Breast epithelium (tissue), 4 donors: ENCODE data around the gene THSD4. TPM values are rescaled to one million over a fixed set of nuclear protein-coding genes. Genes with fewer than 3 reads are reported as not detected.

ENCODE experiments used
- DNase-seq, 2 donors: peaks; one replicate each; pipeline ENCODE4 v3.0.0-alpha.2; 2019; ENCODE audit warnings: low spot score in 2 of 2
- H3K27ac ChIP-seq, 2 donors: fragments of 200-600 bp; sonication (generic) in 1 of 2; one replicate each; pipeline ENCODE4 v1.5.1; 2016 to 2019; ENCODE audit warnings: mild to moderate bottlenecking in 1 of 2
- H3K27me3 ChIP-seq, 2 donors: fragments of 200-600 bp; sonication (generic) in 1 of 2; one replicate each; pipeline versions ENCODE4 v1.5.1 to v1.6.0; 2017 to 2019; ENCODE audit warnings: control low read depth in 1 of 2, mild to moderate bottlenecking in 1 of 2
- H3K36me3 ChIP-seq: fragments of 200-600 bp; one replicate; pipeline ENCODE4 v1.5.1; 2019
- H3K4me1 ChIP-seq, 2 donors: fragments of 200-600 bp; sonication (generic); one replicate each; pipeline ENCODE4 v1.5.1; 2016 to 2019; ENCODE audit warnings: control low read depth in 1 of 2
- H3K4me3 ChIP-seq, 3 donors: fragments of 200-600 bp; sonication (generic); 1 replicate in 2 of 3; 2 replicates in 1 of 3; pipeline ENCODE4 v1.5.1; 2016 to 2019; ENCODE audit warnings: mild to moderate bottlenecking in 3 of 3, moderate library complexity in 2 of 3
- H3K9me3 ChIP-seq, 2 donors: fragments of 200-600 bp; sonication (generic) in 1 of 2; one replicate each; pipeline ENCODE4 v1.5.1; 2016 to 2019; ENCODE audit warnings: control low read depth in 1 of 2
- CTCF ChIP-seq, 3 donors: fragments of 450-650 bp; IDR thresholded peaks; one replicate each; pipeline ENCODE4 v1.5.1; 2016 to 2017; ENCODE audit warnings: antibody characterized with exemption in 3 of 3, mild to moderate bottlenecking in 3 of 3, moderate library complexity in 3 of 3
- POLR2A ChIP-seq: fragments of 450-650 bp; IDR thresholded peaks from one replicate; pipeline ENCODE4 v1.6.1; 2016; ENCODE audit warnings: antibody characterized with exemption, mild to moderate bottlenecking, moderate library complexity
- POLR2AphosphoS5 ChIP-seq, 3 donors: sonication (generic); formaldehyde crosslinking; IDR thresholded peaks; one replicate each; pipeline ENCODE4 v1.6.1; 2017; ENCODE audit warnings: antibody characterized with exemption in 3 of 3
- intact Hi-C: fragments of 100-400 bp; cut with DNase I; formaldehyde crosslinking; loops from one replicate; pipeline ENCODE4 v1.15.1; 2023; ENCODE audit warnings: low total_unique reads
- total RNA-seq, 3 donors: library from RNA; depleted of rRNA; stranded (reverse); fragments of >200 nt; gene quantifications; one replicate each; pipeline ENCODE4 v1.1.0, GENCODE V29; 2016

THSD4 gene
- total RNA-seq, 3 donors from 2014 or later, result 0.64 to 58.7 (median 41.3) TPM

GRCh38 chr15:71223516-71223915, 108.2 kb downstream of the THSD4 start:
- intact Hi-C loops, result no loop called here
- no peak overlapping the region for H3K27ac ChIP-seq
- DNase-seq, result no peak
- no peaks in the 10 kb centered on the region for H3K9me3 ChIP-seq
- no peaks in the 10 kb centered on the region for H3K27me3 ChIP-seq
- TF ChIP-seq CTCF (IDR thresholded peaks at IDR 0.05), result no peak
- no peak for TF ChIP-seq POLR2A
- TF ChIP-seq POLR2AphosphoS5 (IDR thresholded peaks at IDR 0.05), result no peak
- H3K4me1 ChIP-seq, result no peaks in the 10 kb centered on the region
- no peak overlapping the region for H3K4me3 ChIP-seq
- no peaks in the 10 kb centered on the region for H3K36me3 ChIP-seq

- intact Hi-C loops, result no loop called here
- H3K27ac ChIP-seq, result no peak overlapping the region
- H3K36me3 ChIP-seq, result no peaks in the 10 kb centered on the region
- no peaks in the 10 kb centered on the region for H3K9me3 ChIP-seq
- H3K27me3 ChIP-seq, result no peaks in the 10 kb centered on the region
- H3K4me1 ChIP-seq, result no peaks in the 10 kb centered on the region
- H3K4me3 ChIP-seq, result no peak overlapping the region
- no peak for DNase-seq
- TF ChIP-seq POLR2A, result no peak
- no peak for TF ChIP-seq CTCF (IDR thresholded peaks at IDR 0.05)
- no peak for TF ChIP-seq POLR2AphosphoS5 (IDR thresholded peaks at IDR 0.05)
Observed at GRCh38 chr15:71224024-71224423, 108.8 kb downstream of the THSD4 start.

GRCh38 chr15:71225851-71226250, 110.6 kb downstream of the THSD4 start:
- intact Hi-C loops, result no loop called here
- H3K27ac ChIP-seq, result no peak overlapping the region
- H3K27me3 ChIP-seq, result no peaks in the 10 kb centered on the region
- no peaks in the 10 kb centered on the region for H3K4me1 ChIP-seq
- no peaks in the 10 kb centered on the region for H3K9me3 ChIP-seq
- TF ChIP-seq POLR2AphosphoS5 (IDR thresholded peaks at IDR 0.05), result no peak
- no peak for TF ChIP-seq CTCF (IDR thresholded peaks at IDR 0.05)
- no peaks in the 10 kb centered on the region for H3K36me3 ChIP-seq
- H3K4me3 ChIP-seq, result no peak overlapping the region
- no peak for DNase-seq

GRCh38 chr15:71226536-71227455, 111.5 kb downstream of the THSD4 start:
- H3K4me1 ChIP-seq, result no peaks in the 10 kb centered on the region
- H3K27me3 ChIP-seq, result no peaks in the 10 kb centered on the region
- H3K27ac ChIP-seq, result no peak overlapping the region
- no peaks in the 10 kb centered on the region for H3K36me3 ChIP-seq
- no peaks in the 10 kb centered on the region for H3K9me3 ChIP-seq
- TF ChIP-seq POLR2AphosphoS5 (IDR thresholded peaks at IDR 0.05) (no peak), CTCF (IDR thresholded peaks at IDR 0.05) (no peak), POLR2A (no peak)
- H3K4me3 ChIP-seq, result no peak overlapping the region
- DNase-seq, result no peak
- intact Hi-C loops, result no loop called here

GRCh38 chr15:71228403-71228802, 113.1 kb downstream of the THSD4 start:
- no peak overlapping the region for H3K27ac ChIP-seq
- no peak overlapping the region for H3K4me3 ChIP-seq
- no peaks in the 10 kb centered on the region for H3K9me3 ChIP-seq
- intact Hi-C loops, result no loop called here
- no peaks in the 10 kb centered on the region for H3K27me3 ChIP-seq
- TF ChIP-seq POLR2A (no peak), POLR2AphosphoS5 (IDR thresholded peaks at IDR 0.05) (no peak), CTCF (IDR thresholded peaks at IDR 0.05) (no peak)
- no peak for DNase-seq
- no peaks in the 10 kb centered on the region for H3K4me1 ChIP-seq
- no peaks in the 10 kb centered on the region for H3K36me3 ChIP-seq
